ENCODE results near the gene FLAD1.

Gene FLAD1

DNA sequence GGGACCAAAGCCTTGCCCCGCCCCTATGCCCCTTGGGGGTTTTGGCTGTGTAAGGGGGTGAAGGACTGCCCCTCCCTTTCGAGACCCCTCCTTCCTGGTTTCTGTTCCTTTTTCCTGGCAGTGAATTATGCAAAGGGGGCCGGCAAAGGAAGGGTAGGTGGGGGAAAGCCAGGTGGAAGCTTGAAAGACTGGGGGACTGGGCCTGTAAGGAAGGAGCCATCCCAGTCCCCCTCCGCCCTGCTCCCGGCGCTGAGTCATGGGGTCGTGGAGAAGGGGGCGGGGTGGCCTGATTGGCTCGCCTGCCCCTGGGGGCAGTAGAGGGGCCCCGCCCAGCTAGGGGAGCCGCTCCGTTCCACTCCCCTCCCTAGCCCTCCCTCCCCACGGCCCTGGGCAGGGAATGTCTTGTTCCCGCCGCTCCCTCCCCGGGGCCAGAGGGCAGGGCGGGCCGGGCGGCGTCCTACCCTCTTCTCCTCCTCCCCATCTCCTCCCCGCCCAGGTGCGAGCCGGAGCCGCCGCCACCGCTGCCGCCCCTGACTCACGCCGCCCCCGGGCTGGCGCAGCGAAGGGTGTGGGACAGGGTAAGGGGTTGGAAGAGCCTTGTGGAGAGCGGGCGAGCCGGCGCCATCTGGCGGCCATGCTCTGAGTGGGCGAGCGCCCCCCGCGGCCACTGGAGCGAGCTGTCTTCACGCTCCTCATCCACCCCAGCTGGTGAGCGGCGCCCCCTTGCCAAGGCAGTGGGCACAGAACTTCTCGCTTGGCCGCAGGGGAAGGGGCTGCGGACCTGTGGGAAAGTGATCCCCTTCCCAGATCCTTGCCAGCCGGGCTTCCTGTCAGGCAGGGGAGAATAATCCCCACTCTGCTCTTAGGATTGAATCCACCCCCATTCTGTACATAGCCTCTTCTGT is 34.1 kb downstream of the FLAD1 start:
- DNase-seq (ENCODE audit: low read depth in 2 of 2) = peak; percentile 80 to 85

DNA sequence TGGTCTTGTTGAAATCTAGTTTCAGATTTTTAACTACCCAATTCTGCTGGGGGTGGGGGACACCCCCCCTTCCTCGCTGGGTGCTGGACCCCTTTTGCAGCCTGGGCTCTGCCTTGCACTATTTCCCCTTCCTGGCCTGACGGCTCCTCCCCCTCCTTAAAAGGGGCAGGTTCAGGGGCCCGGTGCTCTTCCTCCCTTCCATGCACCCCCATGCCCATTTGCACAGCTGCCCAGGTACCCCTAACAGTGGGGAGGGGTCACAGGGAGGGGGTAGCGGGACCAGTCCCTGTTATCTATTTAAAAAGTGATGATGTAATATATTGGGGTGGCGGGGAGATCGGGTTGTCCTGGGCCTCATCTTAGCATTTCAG is 34.8 kb downstream of the FLAD1 start:
- no peak for DNase-seq (ENCODE audit: low read depth in 2 of 2)

DNA sequence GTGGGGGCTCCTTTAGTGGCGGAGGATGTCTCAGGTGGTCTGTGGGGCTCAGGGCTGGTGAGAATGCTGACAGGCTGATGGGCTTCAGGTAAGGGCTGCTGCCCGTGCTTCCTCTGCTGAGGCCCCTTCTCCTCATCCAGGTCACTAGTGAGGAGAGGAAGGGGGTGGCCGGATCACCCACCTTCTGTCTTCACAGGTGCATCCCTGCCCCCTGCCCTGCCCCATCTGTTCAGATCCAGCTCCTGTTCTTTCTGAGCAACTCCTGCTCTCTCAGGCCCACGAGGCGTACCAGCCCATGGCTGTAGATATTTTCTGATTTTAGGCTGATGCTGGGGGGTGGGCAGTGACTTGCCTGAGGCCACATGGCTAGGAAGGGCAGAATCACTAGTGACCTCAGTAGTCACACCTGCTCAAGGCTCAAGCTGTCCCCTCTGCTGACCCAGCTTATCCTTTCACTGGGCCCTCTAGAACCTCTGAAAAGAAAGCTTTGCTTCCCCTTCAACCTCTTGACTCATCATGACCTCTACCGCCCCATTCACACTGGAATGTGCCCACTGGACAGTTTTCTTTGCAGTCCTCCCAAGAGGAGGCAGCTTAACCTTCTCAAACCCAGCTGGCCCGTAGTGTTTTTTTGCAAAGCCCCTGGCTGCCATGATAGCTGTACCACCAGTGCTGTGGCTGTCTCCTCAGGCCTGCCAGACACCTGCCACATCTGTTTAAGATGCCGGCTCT is 35.6 kb downstream of the FLAD1 start:
- DNase-seq (ENCODE audit: low read depth in 2 of 2) = no peak

DNA sequence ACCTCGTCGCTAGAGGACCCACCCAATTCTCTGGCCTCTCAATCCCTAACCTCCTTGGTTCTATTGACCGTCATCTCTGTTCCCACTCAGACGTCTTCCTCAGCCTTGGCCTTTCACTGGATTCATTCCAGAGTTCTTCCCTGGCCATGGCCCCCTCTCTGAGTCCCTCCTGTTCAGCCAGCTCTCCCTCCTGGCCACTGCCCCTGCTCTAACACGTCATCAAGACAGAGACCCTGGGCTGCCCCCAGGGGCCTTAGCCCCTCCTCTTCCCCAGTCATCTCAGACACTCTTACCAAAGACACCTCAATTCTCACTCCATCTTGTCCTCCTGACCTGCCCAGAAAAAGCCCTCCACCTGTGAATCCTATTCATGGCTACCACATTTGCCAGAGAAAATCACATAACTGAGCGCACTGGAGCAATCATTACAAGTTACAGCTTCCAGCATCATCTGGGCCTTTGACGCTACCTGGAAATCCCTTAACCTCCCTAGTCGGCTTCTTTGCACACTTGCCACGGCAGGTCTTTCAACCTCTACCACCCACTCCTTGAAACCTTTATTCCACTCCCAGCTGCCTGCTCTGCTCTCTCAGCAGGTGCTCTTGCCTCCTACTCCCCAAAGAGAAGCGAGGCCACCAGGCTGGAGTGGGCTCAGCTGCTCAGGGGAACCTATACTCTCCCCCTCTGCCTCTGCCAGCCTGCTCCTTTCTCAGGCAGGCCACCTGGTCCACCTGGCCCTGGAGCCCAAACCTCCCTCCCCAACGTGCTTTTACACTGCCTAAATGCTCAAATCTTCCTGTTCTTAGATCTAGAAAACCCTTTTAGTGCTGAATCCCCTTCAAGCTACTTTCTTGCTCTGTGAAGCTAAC is 36.5 kb downstream of the FLAD1 start:
- no peak for DNase-seq (ENCODE audit: low read depth in 2 of 2)

DNA sequence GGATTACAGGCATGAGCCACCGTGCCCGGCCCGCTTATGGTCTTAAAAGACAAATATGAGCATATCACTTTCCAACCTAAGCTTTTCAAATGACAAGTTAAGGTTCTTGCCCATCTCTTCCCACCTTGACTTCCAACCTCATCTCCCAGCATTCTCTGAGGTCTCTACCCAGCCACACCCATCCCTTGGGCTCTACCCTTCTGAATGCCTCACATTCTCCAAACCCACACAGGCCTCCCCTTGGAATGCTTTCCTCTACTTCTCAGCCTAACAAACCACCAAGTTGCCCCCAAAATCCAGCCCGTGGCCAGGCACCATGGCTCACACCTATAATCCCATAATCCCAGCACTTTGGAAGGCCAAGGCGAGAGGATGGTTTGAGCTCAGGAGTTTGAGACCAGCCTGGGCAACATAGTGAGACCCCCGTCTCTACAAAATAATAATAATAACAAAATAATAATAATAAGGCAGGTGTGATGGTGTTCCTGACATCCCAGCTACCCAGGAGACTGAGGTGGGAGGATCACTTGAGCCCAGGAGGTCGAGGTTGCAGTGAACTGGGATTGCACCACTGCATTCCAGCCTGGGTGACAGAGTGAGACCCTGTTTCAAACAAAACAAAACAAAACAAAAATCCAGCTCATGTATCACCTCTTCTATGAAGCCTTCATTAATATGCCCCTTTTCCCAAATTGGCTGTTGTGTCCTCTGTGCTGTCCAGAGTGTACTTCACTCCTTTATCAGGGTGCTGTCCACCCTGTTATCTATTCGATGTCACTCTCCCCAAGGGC is 39.2 kb downstream of the FLAD1 start:
- DNase-seq (ENCODE audit: low read depth in 2 of 2) = no peak

DNA sequence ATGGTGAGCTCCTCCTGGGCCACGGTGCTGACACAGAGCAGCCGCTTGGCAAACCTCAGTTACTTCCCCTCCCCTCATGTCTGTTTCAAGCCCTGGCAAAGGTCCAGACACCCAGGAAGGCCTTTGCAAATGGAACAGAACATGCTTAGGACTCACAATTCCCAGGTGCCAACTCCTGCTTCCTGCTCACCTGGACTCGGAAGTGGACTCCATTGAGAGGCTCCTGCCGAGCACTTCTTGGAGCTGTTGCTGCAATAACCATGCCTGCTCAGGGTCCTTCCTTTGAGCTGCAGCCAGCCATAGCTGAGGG is 39.7 kb downstream of the FLAD1 start:
- DNase-seq (ENCODE audit: low read depth in 2 of 2) = no peak

DNA sequence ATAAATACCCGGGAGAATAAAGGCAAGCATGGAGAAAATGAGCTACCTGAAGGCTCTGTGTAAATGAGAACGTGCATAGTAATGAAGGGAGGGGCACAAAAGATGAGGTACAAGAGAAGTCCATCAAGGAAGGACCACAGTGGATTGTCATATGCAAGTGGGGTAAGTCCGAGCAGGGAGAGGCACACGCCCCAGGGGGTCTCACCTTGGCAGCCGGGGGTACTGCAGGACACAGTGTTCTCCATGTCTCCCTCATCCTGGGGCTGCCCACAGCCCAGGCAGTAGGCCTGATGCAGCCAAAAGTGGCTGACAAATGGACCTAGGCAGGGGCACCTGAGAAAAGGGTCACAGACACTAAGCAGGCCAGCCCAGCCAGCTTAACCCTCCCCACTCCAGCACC is 40.5 kb downstream of the FLAD1 start:
- no peak for DNase-seq (ENCODE audit: low read depth in 2 of 2)

DNA sequence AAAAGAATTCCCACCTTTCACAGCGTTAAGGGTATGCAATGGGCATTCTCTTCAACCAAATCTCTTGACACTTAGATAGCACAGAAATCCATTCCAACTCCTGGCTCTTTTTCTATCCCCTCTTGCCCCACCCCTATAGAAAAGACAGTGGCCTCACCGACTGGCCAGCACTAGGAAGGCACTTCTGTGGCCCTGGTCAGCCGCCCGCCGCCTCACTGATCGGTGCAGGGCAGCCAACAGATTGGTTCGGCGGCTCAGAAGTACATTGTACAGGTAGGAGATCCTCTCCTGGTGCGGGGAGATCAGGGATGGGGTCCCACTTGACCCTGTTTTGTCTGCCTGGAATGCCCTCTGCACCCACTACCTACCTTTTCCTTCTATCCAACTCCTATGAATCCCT is 41.2 kb downstream of the FLAD1 start:
- DNase-seq (ENCODE audit: low read depth in 2 of 2) = no peak

DNA sequence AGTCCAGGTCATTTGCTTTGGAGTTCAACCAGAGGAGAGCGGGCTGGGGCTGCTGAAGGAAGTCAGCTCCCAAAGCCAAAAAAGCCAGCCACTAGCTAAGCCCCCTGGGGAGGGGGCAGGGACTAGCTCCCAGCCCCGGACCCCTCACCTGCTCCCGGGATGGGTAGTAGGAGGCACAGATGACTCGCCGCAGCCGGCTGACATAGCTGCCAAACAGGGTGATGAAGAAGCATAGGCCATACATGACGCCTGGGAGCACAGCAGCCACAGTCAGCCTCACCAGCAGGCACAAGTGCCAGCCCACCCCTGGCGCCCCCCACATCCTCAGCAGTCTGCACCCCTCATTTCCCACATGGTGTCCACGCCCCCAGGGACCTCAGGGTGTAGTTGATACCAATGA is 43.0 kb downstream of the FLAD1 start:
- DNase-seq (ENCODE audit: low read depth in 2 of 2) = no peak

DNA sequence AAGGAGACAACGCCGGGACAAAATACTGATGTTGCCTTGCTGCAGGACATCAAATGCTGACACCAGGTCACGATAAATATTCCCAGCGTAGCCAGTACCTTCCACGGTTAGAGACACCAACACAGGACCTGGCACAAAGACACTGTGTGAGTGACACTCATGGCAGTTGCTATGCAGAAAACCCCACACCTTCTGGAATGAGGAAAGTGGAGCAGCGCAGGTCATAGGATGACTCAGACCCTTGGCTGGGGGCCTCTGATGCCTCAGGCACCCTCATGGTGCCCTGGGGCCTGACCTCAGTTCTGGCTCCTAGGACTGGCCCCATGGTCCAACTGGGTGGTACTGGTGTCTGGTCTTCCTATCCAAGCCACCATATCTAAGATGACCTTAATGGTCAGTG is 43.4 kb downstream of the FLAD1 start:
- DNase-seq (ENCODE audit: low read depth in 2 of 2) = no peak

DNA sequence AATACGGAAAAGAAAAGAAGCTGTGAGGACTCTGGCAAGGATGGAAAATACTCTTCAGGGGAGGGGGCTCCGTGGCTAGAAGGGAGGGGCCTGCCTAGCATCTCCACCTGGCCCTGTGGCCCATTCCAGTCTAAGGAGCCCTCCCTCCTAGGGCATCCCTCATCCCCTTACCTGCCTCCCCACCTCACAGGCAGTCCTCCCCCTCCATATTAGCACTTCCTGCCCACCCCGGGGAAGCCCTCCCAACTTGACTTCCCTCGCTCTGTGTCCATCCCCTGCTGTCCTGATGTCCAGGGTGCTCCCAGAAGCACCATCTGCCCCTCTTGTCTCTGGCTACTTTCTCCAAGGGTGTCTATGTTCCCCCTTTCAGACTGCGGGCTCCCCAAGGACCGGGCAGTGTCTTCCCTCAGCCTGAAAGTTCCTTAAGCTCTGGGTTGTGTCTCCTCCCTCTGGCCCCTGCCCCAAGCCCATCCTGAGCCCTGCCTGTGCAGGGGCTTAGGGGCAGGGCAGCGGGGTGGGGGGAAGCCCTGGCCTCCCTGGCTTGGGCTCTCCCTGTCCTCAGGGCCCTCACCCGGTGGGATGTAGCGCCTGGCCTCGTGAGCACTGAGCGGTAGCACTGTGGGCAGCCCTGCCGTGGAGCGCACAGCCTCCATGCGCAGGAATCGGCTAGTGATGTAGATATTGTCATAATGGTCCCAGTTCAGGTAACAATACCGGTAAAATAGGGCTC is 46.5 kb downstream of the FLAD1 start:
- DNase-seq (ENCODE audit: low read depth in 2 of 2) = no peak

DNA sequence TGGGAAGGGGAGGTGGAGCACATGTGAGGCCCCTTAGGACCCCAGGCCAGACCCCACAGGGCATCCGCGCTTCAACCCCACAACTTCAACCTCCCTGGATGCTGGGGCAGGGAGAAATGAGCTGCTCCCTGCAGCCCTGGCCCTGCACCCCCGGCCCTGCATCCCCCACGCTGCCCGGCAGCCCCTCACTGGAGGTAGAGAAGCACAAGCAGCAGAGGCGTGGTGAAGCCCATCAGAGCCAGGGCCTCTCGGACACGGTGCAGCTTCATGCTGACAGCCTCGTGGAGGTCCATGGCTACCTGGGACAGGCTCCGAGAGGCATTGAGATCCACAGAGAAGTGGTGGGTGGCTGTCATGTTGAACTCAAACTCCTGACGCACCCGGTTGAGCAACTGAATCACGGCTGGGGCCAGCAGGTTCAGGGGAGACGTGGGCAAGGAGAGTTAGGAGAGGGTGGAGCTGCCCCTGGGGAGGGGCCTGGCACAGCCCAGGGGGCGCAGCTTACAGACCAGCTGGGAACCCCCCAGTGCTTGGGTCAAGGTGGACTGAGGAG is 47.2 kb downstream of the FLAD1 start:
- no peak for DNase-seq (ENCODE audit: low read depth in 2 of 2)

DNA sequence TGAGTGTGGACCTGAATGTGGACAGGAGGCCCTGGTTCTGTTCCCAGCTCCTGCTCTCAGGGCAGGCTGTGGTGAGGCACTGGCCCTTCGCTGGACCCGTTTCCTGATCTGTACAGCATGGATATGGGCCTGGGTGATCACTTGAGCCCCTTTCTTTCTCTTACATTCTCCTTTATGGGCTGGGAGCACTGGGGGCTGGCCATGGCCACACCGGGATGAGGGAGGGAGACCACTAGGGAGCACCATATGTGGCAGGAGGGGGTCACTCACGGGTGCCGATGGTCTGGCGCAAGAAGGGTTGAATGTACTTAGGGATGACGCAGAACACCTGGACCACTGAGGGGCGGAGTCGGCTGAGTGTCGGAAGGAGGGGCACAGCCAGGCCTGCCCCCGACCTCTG is 47.8 kb downstream of the FLAD1 start:
- DNase-seq (ENCODE audit: low read depth in 2 of 2) = no peak

DNA sequence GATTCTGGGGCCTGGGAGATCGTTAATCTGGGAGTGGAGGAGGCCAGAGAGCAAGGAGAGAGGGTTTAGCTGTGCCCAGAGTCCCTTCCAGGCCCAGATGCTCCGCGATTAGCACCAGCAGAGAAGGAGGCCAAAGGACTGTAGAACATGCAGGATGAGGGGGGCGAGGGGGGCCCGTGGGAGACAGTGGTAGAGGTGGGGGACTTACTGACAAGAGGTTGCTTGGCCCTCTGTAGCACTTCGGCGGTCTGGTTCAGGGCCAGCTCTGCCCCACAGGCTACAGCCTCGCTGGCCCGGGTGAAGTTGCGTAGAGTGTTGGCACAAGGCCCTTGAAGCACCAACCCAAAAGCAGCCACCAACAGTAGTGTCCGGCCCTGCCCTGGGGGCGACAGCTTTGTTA is 49.7 kb downstream of the FLAD1 start:
- no peak for DNase-seq (ENCODE audit: low read depth in 2 of 2)

DNA sequence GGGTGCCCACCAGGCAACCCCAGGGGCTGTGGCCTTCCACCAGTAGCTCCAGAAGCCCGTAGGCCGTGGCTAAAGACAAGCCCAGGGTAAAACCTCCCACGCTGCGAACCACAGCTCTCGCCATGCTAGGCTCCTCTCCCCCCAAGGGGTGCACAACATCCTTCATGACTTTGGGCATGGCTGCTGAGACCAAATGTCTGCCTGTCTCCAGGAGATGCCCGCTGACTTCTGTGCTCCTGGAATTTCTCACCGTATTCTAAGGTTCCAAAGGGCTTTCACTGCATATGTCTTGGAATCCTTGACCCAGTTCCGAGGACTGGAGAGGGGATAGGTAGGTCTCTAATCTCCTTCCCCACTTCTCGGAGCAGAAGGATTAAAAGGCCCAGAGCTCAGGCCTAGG is 50.4 kb downstream of the FLAD1 start, which contains the start of the genes DCST1 and DCST2:
TSS of gene DCST1 (plus strand) at position 301 of the 400 bp plus-strand sequence. CDS start 213 bp downstream, outside the sequence.
TSS of gene DCST2 (minus strand) at position 258 of the 400 bp plus-strand sequence. CDS start at position 178, 80 bp downstream.
- no peak for DNase-seq (ENCODE audit: low read depth in 2 of 2)

DNA sequence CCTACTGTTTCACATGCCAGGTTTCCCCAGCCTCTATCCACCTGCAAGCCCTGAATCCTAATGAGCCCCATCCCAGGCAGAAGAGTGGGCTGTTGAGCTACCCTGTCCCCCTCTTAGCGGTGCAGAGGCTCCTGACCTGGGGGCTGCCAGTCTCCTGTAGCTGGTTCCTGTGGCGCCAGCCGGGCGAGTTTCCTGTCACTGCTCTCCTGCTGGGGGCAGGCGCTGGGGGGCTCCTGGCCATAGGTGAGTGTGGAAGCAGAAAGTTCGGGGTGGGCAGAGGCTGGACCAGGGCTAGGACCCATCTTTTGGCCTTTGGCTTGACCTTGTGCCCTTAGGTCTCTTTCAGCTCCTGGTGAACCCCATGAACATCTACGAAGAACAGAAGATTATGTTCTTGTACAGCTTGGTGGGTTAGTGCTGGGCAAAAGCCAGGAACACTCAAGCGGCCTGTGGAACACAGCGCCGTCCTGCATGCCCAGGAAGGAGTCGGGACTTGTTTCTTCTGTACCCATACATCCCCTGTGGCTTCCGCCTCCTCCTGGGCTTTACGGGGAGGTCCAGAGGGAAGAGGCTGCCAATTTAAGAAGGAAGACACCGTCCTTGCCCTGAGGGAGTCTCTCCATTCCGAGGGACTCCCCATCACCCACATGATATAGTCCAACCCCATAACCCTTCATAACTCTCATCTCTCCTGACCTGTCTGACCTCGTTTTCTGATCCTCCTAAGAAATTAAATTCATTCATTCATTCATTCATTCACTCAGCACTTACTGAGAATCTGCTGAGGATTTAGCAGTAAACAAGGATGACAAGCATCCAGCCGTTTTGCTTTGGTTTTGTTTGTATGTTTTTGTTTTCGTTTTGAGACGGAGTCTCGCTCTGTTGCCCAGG is 51.4 kb downstream of the FLAD1 start:
- no peak for DNase-seq (ENCODE audit: low read depth in 2 of 2)

DNA sequence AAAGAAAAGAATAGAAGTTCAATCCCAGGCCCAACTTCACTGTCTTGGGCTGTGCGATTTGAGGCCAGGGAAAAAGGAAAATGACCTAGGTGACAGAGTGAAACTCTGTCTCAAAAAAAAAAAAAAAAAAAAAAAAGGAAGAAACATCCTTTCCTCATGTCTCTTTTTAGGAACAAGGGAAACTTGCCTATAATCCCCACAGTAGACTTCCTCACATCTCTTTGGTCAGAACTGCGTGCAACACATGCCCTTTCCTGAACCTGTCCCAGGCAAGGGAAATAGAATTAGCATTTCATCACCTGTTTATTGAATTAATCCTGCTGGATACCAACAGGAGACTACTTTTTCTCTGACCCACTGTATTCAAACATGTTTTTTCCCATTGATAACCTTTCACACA is 52.8 kb downstream of the FLAD1 start:
- DNase-seq (ENCODE audit: low read depth in 2 of 2) = no peak

DNA sequence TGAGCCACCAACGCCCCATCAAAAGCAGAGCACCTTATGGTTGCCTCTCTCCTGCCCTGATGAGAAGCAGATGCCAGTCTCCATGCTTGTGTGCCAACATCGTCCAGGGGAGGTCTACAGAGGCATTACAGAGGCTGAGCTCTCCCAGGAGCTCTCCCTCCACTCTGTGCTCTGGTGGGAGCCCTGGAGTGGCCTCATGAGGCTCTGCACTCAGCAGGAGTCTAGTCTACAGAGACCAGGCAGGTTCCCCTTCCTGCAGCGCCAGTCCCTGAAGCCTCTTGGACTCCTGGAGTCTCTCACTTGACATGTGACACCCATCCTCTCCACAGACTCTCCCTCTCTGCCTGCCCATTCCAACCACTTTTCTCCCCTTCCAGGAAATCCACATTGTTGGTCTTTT is 53.9 kb downstream of the FLAD1 start:
- no peak for DNase-seq (ENCODE audit: low read depth in 2 of 2)

DNA sequence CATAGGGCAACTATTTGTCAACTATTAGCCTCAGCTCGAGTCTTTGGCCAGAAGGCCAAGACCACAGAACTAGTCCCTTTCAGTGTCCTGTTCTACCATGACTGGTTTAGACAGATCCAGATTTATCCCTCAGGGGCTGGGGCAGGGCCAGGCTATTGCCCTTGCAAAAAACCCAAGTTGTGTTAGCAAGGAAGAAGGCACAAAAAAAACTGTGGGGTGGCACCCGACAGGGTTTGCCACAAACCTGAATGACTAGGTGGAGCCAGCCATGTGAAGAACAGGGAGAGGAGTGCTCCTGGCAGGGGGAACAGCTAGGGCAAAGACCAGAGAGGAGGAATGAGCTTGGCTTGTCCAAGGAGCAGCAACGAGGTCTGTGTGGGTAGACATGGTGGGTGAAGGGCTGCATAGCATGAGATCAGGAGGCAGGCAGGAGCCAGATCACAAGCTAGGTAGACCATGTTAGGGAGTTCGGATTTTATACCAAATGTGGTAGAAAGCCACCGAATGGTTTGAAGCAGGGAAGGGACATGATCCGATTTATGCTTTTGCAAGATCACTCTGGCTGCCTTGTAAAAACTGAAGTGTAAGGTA is 54.8 kb downstream of the FLAD1 start:
- DNase-seq (ENCODE audit: low read depth in 2 of 2) = no peak
